ENCODE measurements around the gene TEAD1.

Gene TEAD1

GRCh38 chr11:12705874-12706273 is 31.7 kb downstream of the TEAD1 start:
- in situ Hi-C loops (cut with MboI; ENCODE audit: low sequenced_read_pairs): no loop called here

- in situ Hi-C loops (cut with MboI; ENCODE audit: low sequenced_read_pairs): no loop called here
These were observed 32.6 kb downstream of the TEAD1 start for GRCh38 chr11:12706545-12707499.

- in situ Hi-C loops (cut with MboI; ENCODE audit: low sequenced_read_pairs): no loop called here
These were observed 33.3 kb downstream of the TEAD1 start for GRCh38 chr11:12707500-12707880.

- in situ Hi-C loops (cut with MboI; ENCODE audit: low sequenced_read_pairs): no loop called here
These were observed 37.3 kb downstream of the TEAD1 start for GRCh38 chr11:12711496-12711895.

- in situ Hi-C loops (cut with MboI; ENCODE audit: low sequenced_read_pairs): no loop called here
These were observed 37.9 kb downstream of the TEAD1 start for GRCh38 chr11:12712132-12712531.

- in situ Hi-C loops (cut with MboI; ENCODE audit: low sequenced_read_pairs): no loop called here
These were observed 40.9 kb downstream of the TEAD1 start for GRCh38 chr11:12715131-12715530.

- in situ Hi-C loops (cut with MboI; ENCODE audit: low sequenced_read_pairs): no loop called here
These were observed 41.7 kb downstream of the TEAD1 start for GRCh38 chr11:12715941-12716340.

GRCh38 chr11:12716816-12717215 is 42.6 kb downstream of the TEAD1 start:
- in situ Hi-C loops (cut with MboI; ENCODE audit: low sequenced_read_pairs): no loop called here

GRCh38 chr11:12717851-12718291 is 43.6 kb downstream of the TEAD1 start:
- in situ Hi-C loops (cut with MboI; ENCODE audit: low sequenced_read_pairs): no loop called here

GRCh38 chr11:12719221-12719620 is 45.0 kb downstream of the TEAD1 start:
- in situ Hi-C loops (cut with MboI; ENCODE audit: low sequenced_read_pairs): no loop called here

GRCh38 chr11:12721816-12722604 is 47.8 kb downstream of the TEAD1 start:
- in situ Hi-C loops (cut with MboI; ENCODE audit: low sequenced_read_pairs): no loop called here

- in situ Hi-C loops (cut with MboI; ENCODE audit: low sequenced_read_pairs): no loop called here
These were observed 49.4 kb downstream of the TEAD1 start for GRCh38 chr11:12723421-12724300.

GRCh38 chr11:12724301-12725054 is 50.3 kb downstream of the TEAD1 start:
- in situ Hi-C loops (cut with MboI; ENCODE audit: low sequenced_read_pairs): no loop called here

GRCh38 chr11:12725055-12725862 is 51.0 kb downstream of the TEAD1 start:
- in situ Hi-C loops (cut with MboI; ENCODE audit: low sequenced_read_pairs): no loop called here

- in situ Hi-C loops (cut with MboI; ENCODE audit: low sequenced_read_pairs): no loop called here
These were observed 51.9 kb downstream of the TEAD1 start for GRCh38 chr11:12725863-12726682.

- in situ Hi-C loops (cut with MboI; ENCODE audit: low sequenced_read_pairs): no loop called here
These were observed 53.5 kb downstream of the TEAD1 start for GRCh38 chr11:12727563-12728211.

- in situ Hi-C loops (cut with MboI; ENCODE audit: low sequenced_read_pairs): no loop called here
These were observed 54.2 kb downstream of the TEAD1 start for GRCh38 chr11:12728417-12728816.

- in situ Hi-C loops (cut with MboI; ENCODE audit: low sequenced_read_pairs): no loop called here
These were observed 55.7 kb downstream of the TEAD1 start for GRCh38 chr11:12729941-12730340.
